HepG2 (cell line): Measurements from ENCODE around the gene ATP6V1G2. TPM values are rescaled to one million over a fixed set of nuclear protein-coding genes. Genes with fewer than 3 reads are reported as not detected.

Source experiments
- AHR ChIP-seq: IDR thresholded peaks from 2 replicates; pipeline ENCODE4 v1.6.1; 2018; ENCODE audit warnings: missing genetic modification reagents, missing compliant biosample characterization
- CHD4 ChIP-seq: fragments of 200-600 bp; sonication (generic); IDR thresholded peaks from 2 replicates; pipeline ENCODE4 v1.7.0; 2017; ENCODE audit warnings: mild to moderate bottlenecking, low read length, borderline replicate concordance
- ETV5 ChIP-seq: IDR thresholded peaks from 2 replicates; pipeline ENCODE4 v1.6.1; 2018; ENCODE audit warnings: missing biosample characterization, missing genetic modification reagents, inconsistent platforms, borderline replicate concordance
- ETV6 ChIP-seq: sonication (generic); formaldehyde crosslinking; conservative IDR thresholded peaks from 2 replicates; pipeline ENCODE4 v1.4.0; 2020; ENCODE audit warnings: missing genetic modification reagents
- FOXP1 ChIP-seq, 2 experiments: fragments of 450-650 bp in 1 of 2; IDR thresholded peaks; 2 replicates each; pipeline ENCODE4 v1.6.1; 2017 to 2018; ENCODE audit warnings: antibody characterized with exemption in 1 of 2
- HNRNPLL ChIP-seq: fragments of 200-400 bp; formaldehyde crosslinking; IDR thresholded peaks from 2 replicates; pipeline ENCODE4 v1.6.1; 2017; ENCODE audit warnings: mild to moderate bottlenecking, low read depth, low read length; ENCODE audit not compliant: poor library complexity, severe bottlenecking
- HNRNPUL1 ChIP-seq: fragments of 200-400 bp; formaldehyde crosslinking; IDR thresholded peaks from 2 replicates; pipeline ENCODE4 v1.6.1; 2017; ENCODE audit warnings: low read depth, mild to moderate bottlenecking, low read length, moderate library complexity
- KAT8 ChIP-seq: IDR thresholded peaks from 2 replicates; pipeline ENCODE4 v1.6.1; 2016; ENCODE audit warnings: missing genetic modification reagents, missing compliant biosample characterization
- KLF11 ChIP-seq: IDR thresholded peaks from 2 replicates; pipeline ENCODE4 v1.6.1; 2016; ENCODE audit warnings: missing compliant biosample characterization
- KLF9 ChIP-seq: IDR thresholded peaks from 2 replicates; pipeline ENCODE4 v1.6.1; 2016; ENCODE audit warnings: low read depth
- MAZ ChIP-seq, 2 experiments: sonication (generic) in 1 of 2; formaldehyde crosslinking in 1 of 2; IDR thresholded peaks; 2 replicates each; pipeline versions ENCODE4 v1.5.0 to v1.6.1; 2012 to 2020; ENCODE audit warnings: low read depth in 2 of 2, mild to moderate bottlenecking in 2 of 2, borderline replicate concordance in 1 of 2, improper control_type of control experiment in 1 of 2, low read length in 1 of 2, missing genetic modification reagents in 1 of 2, moderate library complexity in 1 of 2
- PPARG ChIP-seq: conservative IDR thresholded peaks from 2 replicates; pipeline ENCODE4 v1.6.1; 2016; ENCODE audit warnings: missing biosample characterization, missing genetic modification reagents
- PTBP1 ChIP-seq: fragments of 200-400 bp; formaldehyde crosslinking; IDR thresholded peaks from 2 replicates; pipeline ENCODE4 v1.6.1; 2018; ENCODE audit warnings: low read length, low read depth; ENCODE audit not compliant: poor library complexity, severe bottlenecking
- REPIN1 ChIP-seq: sonication (generic); formaldehyde crosslinking; IDR thresholded peaks from 2 replicates; pipeline ENCODE4 v1.8.0; 2022; ENCODE audit warnings: missing genetic modification reagents, low read depth, mild to moderate bottlenecking, borderline replicate concordance
- RXRA ChIP-seq: sonication (generic); formaldehyde crosslinking; IDR thresholded peaks from 2 replicates; pipeline ENCODE4 v1.5.1; 2020; ENCODE audit warnings: missing genetic modification reagents
- TP53 ChIP-seq: sonication (generic); formaldehyde crosslinking; conservative IDR thresholded peaks from 2 replicates; pipeline ENCODE4 v1.4.0; 2020; ENCODE audit warnings: missing genetic modification reagents
- YEATS4 ChIP-seq: sonication (generic); formaldehyde crosslinking; IDR thresholded peaks from 2 replicates; pipeline ENCODE4 v1.4.0; 2020; ENCODE audit warnings: missing genetic modification reagents, borderline replicate concordance
- ZNF232 ChIP-seq: sonication (generic); formaldehyde crosslinking; IDR thresholded peaks from 2 replicates; pipeline ENCODE4 v1.4.0; 2020; ENCODE audit warnings: missing genetic modification reagents, borderline replicate concordance
- ZNF24 ChIP-seq: fragments of 450-650 bp; IDR thresholded peaks from 2 replicates; pipeline ENCODE4 v1.6.1; 2017; ENCODE audit warnings: antibody characterized with exemption, mild to moderate bottlenecking
- ZNF326 ChIP-seq: sonication (generic); formaldehyde crosslinking; IDR thresholded peaks from 2 replicates; pipeline ENCODE4 v1.4.0; 2020; ENCODE audit warnings: missing genetic modification reagents, borderline replicate concordance
- ZNF781 ChIP-seq: sonication (generic); formaldehyde crosslinking; IDR thresholded peaks from 2 replicates; pipeline ENCODE4 v1.5.1; 2020; ENCODE audit warnings: borderline replicate concordance, mild to moderate bottlenecking, missing genetic modification reagents; ENCODE audit errors: not compliant biosample characterization
- polyA plus RNA-seq, 8 experiments: library from polyadenylated mRNA; depleted of rRNA in 3 of 8; stranded (reverse) in 7 of 8; unstranded in 1 of 8; fragments of >200 nt; fragmentation: Illumina TruSeq in 4 of 8; extraction: Trizol in 4 of 8; gene quantifications; 2 replicates each; pipeline versions ENCODE4 v1.2.1 to v1.2.3, GENCODE V29; 2011 to 2016; ENCODE audit warnings: low read depth in 4 of 8, missing spikeins in 1 of 8, mixed read lengths in 1 of 8; ENCODE audit not compliant: insufficient read depth in 1 of 8
- total RNA-seq, 5 experiments: library from RNA; depleted of rRNA; stranded (reverse); fragments of >200 nt; fragmentation: Illumina TruSeq; extraction: Trizol; gene quantifications; 2 replicates each; pipeline ENCODE4 v1.2.3, GENCODE V29; 2016; ENCODE audit warnings: low read depth in 1 of 5
- TF ChIP-seq, protein P1 (sequence below): sonication (generic); formaldehyde crosslinking; IDR thresholded peaks from 2 replicates; pipeline ENCODE4 v1.4.0; 2020; ENCODE audit warnings: mild to moderate bottlenecking, low read depth, missing genetic modification reagents
- TF ChIP-seq, protein P2 (sequence below): sonication (generic); formaldehyde crosslinking; IDR thresholded peaks from 2 replicates; pipeline ENCODE4 v1.8.1; 2023; ENCODE audit warnings: mild to moderate bottlenecking, missing genetic modification reagents
- TF ChIP-seq, protein P3 (sequence below): sonication (generic); formaldehyde crosslinking; IDR thresholded peaks from 2 replicates; pipeline ENCODE4 v1.5.1; 2020; ENCODE audit warnings: mild to moderate bottlenecking, moderate library complexity, missing genetic modification reagents

The ATP6V1G2 gene
- total and polyA plus RNA-seq, 2 of the 13 experiments (the other 11 are each of a cell fraction or from before 2014, with no cell fraction given) = 0.27 to 0.83 TPM

DNA sequence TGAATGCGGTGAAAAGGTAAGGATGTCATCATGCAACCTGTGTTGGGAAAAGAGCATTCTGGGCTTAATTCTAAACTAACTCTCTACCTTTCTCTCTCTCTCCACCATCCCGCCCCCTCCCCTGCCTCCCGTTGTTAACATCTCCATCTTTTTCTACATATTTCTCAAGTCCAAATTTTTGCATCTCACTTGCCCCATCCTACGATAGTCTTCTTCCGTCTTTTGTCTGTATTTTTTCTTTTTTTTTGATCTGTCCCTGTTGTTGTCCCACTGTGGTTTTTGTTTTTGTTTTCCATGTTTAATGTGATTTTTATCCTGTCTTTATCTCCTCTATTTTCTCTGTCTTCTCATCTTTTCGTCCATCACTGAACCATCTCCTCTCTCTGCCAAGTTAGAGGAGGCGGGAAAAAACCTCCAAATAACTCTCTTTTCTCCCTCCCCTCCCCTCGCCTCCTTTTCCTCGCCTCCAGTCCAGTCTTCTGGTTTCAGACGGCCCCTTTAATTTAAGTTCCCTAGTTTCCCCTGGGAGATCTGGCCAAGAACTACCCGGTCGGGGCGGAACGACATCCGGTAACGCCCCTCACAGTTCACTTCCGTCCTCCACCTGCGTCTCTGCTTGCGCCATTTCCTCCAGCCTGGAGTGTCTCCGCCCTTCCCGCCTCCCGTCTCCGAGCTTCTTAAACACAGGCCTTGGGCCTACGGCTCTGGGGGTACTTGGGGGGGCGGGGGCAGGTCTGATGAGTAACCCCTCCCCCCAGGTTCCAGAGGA is 734 bp upstream of the ATP6V1G2 start, which contains the start of gene NFKBIL1 (continued):
- TF ChIP-seq ZNF326 (CRISPR knock-in tag) (no peak), CHD4 (no peak), ZNF232 (CRISPR knock-in tag) (no peak), ETV6 (CRISPR knock-in tag) (no peak; the same call in 1 of the 2 replicates), KLF9 (CRISPR knock-in tag) (peak; percentile 58; the same call in 1 of the 2 replicates), REPIN1 (CRISPR knock-in tag) (no peak; the same call in 1 of the 2 replicates), PPARG (CRISPR knock-in tag) (peak; percentile 25; the same call in 1 of the 2 replicates), HNRNPLL (peak; percentile 84), RXRA (CRISPR knock-in tag) (peak; percentile 60; the same call in 1 of the 2 replicates), PTBP1 (peak; percentile 49), AHR (CRISPR knock-in tag) (0 out of 2 replicates have a peak, but pooled peaks have one; percentile 63), YEATS4 (CRISPR knock-in tag) (peak; percentile 62; the same call in 1 of the 2 replicates), HNRNPUL1 (no peak), ZNF781 (CRISPR knock-in tag) (no peak), KAT8 (CRISPR knock-in tag) (peak; percentile 97), FOXP1 (IDR thresholded peaks at IDR 0.05) (0 out of 2 replicates have a peak, but pooled peaks have one; percentile 5), FOXP1 (CRISPR knock-in tag; IDR thresholded peaks at IDR 0.05) (no peak), TP53 (no peak), MAZ (IDR thresholded peaks at IDR 0.05; ENCODE audit: borderline replicate concordance, low read depth, low read length) (peak; percentile 21; the same call in 1 of the 2 replicates), MAZ (CRISPR knock-in tag; IDR thresholded peaks at IDR 0.05; ENCODE audit: low read depth) (peak; percentile 87), KLF11 (CRISPR knock-in tag) (peak; percentile 68), ETV5 (CRISPR knock-in tag) (peak; percentile 88), ZNF24 (0 out of 2 replicates have a peak, but pooled peaks have one; percentile 29)
- TF ChIP-seq, protein P1, sequence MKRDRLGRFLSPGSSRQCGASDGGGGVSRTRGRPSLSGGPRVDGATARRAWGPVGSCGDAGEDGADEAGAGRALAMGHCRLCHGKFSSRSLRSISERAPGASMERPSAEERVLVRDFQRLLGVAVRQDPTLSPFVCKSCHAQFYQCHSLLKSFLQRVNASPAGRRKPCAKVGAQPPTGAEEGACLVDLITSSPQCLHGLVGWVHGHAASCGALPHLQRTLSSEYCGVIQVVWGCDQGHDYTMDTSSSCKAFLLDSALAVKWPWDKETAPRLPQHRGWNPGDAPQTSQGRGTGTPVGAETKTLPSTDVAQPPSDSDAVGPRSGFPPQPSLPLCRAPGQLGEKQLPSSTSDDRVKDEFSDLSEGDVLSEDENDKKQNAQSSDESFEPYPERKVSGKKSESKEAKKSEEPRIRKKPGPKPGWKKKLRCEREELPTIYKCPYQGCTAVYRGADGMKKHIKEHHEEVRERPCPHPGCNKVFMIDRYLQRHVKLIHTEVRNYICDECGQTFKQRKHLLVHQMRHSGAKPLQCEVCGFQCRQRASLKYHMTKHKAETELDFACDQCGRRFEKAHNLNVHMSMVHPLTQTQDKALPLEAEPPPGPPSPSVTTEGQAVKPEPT (CRISPR knock-in tag) = peak; percentile 57; the same call in 1 of the 2 replicates
- TF ChIP-seq, protein P2, sequence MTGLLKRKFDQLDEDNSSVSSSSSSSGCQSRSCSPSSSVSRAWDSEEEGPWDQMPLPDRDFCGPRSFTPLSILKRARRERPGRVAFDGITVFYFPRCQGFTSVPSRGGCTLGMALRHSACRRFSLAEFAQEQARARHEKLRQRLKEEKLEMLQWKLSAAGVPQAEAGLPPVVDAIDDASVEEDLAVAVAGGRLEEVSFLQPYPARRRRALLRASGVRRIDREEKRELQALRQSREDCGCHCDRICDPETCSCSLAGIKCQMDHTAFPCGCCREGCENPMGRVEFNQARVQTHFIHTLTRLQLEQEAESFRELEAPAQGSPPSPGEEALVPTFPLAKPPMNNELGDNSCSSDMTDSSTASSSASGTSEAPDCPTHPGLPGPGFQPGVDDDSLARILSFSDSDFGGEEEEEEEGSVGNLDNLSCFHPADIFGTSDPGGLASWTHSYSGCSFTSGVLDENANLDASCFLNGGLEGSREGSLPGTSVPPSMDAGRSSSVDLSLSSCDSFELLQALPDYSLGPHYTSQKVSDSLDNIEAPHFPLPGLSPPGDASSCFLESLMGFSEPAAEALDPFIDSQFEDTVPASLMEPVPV (CRISPR knock-in tag) = 0 out of 2 replicates have a peak, but pooled peaks have one; percentile 28
- TF ChIP-seq, protein P3, sequence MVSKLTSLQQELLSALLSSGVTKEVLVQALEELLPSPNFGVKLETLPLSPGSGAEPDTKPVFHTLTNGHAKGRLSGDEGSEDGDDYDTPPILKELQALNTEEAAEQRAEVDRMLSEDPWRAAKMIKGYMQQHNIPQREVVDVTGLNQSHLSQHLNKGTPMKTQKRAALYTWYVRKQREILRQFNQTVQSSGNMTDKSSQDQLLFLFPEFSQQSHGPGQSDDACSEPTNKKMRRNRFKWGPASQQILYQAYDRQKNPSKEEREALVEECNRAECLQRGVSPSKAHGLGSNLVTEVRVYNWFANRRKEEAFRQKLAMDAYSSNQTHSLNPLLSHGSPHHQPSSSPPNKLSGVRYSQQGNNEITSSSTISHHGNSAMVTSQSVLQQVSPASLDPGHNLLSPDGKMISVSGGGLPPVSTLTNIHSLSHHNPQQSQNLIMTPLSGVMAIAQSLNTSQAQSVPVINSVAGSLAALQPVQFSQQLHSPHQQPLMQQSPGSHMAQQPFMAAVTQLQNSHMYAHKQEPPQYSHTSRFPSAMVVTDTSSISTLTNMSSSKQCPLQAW (CRISPR knock-in tag) = peak; percentile 71; the same call in 1 of the 2 replicates
